Umbilical cord (tissue), 2 donors: Measurements from ENCODE around the gene ROR2. TPM values are rescaled to one million over a fixed set of nuclear protein-coding genes. Genes with fewer than 3 reads are reported as not detected.
"Not testable (repeated sequence)": the region's sequence is repeated elsewhere in the genome, so short reads cannot be mapped to it uniquely, and the experiment has no call there.

Experiments used
- DNase-seq: peaks from one replicate; pipeline ENCODE4 v3.0.0-alpha.2; 2015; ENCODE audit warnings: low spot score
- total RNA-seq: library from RNA; depleted of rRNA; stranded (reverse); fragments of >200 nt; gene quantifications from one replicate; pipeline ENCODE4 v1.2.3, GENCODE V29; 2014; ENCODE audit warnings: low replicate concordance; ENCODE audit not compliant: insufficient read depth

Gene ROR2
- 44.3 TPM for total RNA-seq

- peak; percentile 93 for DNase-seq
Observed at GRCh38 chr9:91949946-91950664, at the start of gene ROR2. Gene ROR2, minus strand, starts transcription at chr9:91950228.

DNA sequence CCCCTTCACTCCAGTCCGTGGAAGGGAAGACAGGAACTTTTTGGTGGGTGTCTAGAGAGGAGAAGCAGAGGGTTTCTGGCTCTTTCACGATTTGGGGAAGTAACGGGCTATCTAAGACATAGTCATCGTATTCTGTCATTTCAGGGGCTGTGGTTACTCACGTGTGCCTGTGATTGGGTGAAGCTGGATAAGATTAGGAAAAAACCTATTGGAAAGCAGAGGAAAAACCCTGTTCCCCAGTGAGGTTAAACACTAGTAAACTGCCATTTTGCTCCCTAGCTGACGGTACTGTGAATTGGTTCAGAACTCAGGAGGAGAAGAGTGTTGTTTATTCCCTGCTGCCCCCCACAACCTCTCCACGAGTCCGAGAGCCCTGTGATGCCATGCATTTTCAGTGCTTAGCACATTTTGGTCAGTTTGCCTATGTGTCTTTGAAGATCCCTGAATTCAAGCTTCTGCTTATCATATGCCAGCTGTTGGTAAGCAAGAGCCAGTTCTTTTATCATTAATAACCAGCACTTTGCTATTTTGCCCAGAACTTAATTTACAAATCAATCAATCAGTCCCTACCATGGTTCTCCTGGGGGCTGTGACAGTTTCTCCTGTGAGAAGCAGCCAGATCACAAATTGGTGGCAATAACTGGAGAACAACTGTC is 45.1 kb upstream of the ROR2 start:
- DNase-seq, result no peak

- no peak for DNase-seq
Observed at GRCh38 chr9:91994422-91994821, 44.4 kb upstream of the ROR2 start.

- no peak for DNase-seq
Observed at GRCh38 chr9:91992461-91993041, 42.5 kb upstream of the ROR2 start.

GRCh38 chr9:91991721-91992341 is 41.8 kb upstream of the ROR2 start:
- DNase-seq, result no peak

DNA sequence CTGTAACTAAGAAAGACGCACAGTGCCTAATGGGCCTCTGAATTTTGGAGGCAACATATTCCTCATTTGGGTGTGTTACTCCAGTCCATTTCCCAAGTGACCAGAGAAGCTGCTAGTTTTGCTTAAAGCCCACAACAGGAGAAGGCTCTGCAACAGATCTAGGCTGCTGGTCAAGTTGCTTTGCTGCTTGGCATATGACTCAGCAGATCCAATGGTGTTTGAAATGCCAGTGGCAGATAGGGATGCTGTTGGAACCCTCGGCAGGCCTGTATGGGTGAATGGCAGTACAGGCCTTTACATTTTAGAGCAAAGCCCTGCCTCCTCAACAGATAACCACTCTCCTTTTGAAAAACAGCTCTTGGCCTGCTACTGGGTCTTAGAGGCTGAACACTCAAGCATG is 36.2 kb upstream of the ROR2 start:
- DNase-seq, result no peak

GRCh38 chr9:91985692-91986091 is 35.7 kb upstream of the ROR2 start:
- DNase-seq, result no peak

GRCh38 chr9:91978740-91979414 is 28.8 kb upstream of the ROR2 start:
- peak; percentile 52 for DNase-seq

GRCh38 chr9:91975254-91975653 is 25.2 kb upstream of the ROR2 start:
- not testable (repeated sequence) for DNase-seq

DNA sequence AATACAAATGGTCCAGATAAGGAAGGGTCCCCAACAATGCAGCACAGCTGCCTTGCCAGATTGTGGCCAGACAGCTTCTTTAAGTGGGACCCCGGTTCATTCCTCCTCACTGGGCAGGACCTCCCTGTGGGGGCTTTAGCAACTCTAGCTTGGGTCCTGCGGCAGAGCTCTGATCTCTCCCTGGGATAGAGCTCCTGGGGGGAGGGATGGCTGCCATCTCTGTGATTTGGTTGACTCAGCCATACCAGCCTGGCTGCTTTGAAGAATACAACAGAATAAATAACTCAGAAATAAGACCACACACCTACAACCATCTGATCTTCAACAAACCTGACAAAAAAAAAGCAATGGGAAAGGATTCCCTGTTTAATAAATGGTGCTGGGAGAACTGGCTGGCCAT is 22.7 kb upstream of the ROR2 start:
- DNase-seq, result no peak

GRCh38 chr9:91972076-91972626 is 22.1 kb upstream of the ROR2 start:
- peak; percentile 15 for DNase-seq

- no peak for DNase-seq
Observed at GRCh38 chr9:91967259-91967658, 17.2 kb upstream of the ROR2 start.

DNA sequence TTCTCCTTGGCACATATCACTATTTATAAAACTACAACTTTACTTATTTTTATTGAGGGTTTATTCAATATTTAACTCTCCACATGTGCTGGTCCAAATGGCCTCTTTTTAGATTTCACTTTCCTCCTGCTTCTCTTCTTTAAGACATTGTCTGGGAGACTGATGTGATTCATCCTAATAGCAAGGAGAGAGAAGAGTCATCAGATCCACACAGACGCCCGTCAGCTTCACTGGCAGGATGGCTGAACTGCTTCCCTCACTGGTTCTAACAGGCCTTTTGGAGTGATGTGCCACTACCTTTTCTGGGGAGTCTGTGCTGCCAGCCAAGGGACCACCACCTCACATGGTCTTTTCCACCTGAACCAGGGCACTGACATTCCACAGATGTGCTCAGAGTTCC is 16.5 kb upstream of the ROR2 start:
- no peak for DNase-seq

DNA sequence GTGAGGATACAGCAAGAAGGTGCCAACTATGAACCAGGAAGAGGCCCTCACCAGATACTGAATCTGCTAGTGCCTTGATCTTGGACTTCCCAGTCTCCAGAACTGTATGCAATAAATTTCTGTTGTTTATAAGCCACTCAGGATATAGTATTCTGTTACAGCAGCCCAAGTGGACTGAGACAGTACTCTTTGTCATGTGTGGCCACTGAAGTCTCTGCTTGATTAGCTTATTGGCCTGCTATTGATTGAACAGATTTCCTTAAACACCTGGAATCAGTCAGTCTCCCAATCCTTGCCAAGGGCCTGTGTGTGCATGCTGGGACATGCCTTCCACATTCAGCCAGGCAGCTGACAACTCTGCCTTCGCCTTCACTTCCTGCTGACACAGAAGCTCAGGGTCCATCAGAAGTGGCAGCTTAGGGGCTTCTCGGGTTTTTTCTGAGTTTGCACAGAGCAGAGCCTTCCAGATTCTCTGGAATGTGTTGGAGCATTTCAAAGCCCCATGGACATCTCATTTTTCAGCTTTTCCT is 13.7 kb upstream of the ROR2 start:
- no peak for DNase-seq

GRCh38 chr9:91960367-91960766 is 10.3 kb upstream of the ROR2 start:
- no peak for DNase-seq

DNA sequence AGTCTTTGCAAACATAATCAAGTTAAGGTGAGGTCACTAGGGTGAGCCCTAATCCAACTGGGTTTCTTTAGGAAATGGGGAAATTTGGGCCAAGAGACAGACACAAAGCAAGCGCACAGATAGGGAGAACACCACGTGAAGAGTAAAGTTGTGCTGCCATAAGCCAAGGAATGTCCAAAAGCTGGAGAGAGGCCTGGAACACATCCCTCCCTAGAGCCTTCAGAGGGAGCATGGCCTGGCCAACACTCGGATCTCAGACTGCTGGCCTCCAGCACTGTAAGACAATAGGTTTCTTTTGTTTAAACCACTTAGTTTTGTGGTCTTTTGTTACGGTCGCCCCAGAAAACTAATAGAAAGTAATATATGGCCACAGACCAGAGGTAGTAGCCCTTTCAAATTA is 8.1 kb upstream of the ROR2 start:
- DNase-seq, result no peak

- DNase-seq, result peak; percentile 79
Observed at GRCh38 chr9:91954841-91955471, 4.9 kb upstream of the ROR2 start.

- no peak for DNase-seq
Observed at GRCh38 chr9:91953718-91954117, 3.7 kb upstream of the ROR2 start.

DNA sequence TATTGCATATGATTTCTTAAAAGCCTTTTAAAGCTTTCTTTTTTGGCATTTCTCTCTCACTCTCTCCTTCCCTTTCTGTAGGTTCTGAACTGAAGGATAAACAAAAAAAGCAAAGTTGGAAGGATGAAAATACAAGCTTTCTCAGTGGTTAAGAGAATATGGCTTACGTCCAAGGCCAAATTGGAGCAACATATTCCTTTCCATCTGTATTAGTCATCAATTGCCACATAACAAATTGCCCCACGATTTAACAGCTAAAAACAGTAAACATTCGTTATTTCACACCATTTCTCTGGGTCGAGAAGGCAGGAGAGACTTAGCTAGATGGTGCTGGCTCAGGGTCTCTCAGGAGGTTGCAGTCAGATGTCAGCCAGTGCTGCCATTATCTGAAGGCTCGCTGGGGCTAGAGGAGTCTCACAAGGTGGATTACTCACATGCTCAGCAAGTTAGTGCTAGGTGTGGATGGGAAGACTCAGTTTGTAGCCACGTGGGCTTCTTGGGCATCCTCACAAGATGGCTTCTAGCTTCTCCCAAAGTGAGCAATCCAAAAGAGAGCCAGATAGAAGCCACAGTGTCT is 2.0 kb upstream of the ROR2 start:
- no peak for DNase-seq

DNA sequence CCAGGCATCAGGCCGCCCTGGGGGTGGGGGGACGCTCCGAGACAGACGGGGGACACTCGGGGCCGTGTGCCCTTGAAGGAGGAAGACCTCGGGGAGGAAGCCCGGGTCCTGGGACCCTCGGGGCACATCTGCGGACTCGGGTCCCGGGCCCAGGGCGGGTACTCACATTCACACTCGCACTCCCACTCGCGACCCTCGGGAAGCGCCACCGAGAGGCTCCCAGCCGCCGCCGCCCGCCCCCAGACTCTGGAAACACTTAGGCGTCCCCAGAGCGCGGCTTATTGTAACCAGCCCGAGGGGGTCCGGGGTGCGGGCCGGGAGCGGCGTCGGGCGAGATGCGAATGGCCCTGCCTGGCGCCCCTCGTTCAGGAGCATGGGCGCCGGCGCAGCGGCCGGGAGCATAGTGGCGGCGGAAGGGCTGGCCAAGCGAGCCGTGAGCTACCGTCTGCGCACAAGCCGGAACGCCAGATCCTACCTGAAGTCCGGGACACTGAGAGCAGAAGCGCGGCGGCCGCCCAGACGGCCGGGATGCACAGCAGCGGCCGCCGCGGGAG is 559 bp downstream of the ROR2 start:
- no peak for DNase-seq
